Panc1 (cell line): ENCODE data around the gene PLD2. TPM values are rescaled to one million over a fixed set of nuclear protein-coding genes. Genes with fewer than 3 reads are reported as not detected.
"Not testable (repeated sequence)": the region's sequence is repeated elsewhere in the genome, so short reads cannot be mapped to it uniquely, and the experiment has no call there.

Experiments used
- ATAC-seq: fragments of 200-7000 bp; cut with Tn5 transposase; 2 replicates; pipeline ENCODE4 v1.9.1; 2020; ENCODE audit warnings: mild to moderate bottlenecking, moderate library complexity
- BruUV-seq: library from RNA; stranded (reverse); fragments of 400-500 nt; replicated peaks from 2 replicates; lab custom pipeline; 2021; lab: Mats Ljungman, UMichigan
- CTCF ChIA-PET: fragments of 300-600 bp; sonication (Branson Sonifier 250); formaldehyde crosslinking; loops from one replicate; lab custom pipeline; 2022; ENCODE audit warnings: antibody characterized with exemption; lab: Charles Lee
- POLR2A ChIA-PET: fragments of 300-600 bp; sonication (Branson Sonifier 250); formaldehyde crosslinking; loops from one replicate; lab custom pipeline; 2022; ENCODE audit warnings: antibody characterized with exemption; lab: Charles Lee
- DNase-seq: peaks from one replicate; pipeline ENCODE4 v3.0.0-alpha.2; 2010; ENCODE audit warnings: low read depth, low spot score
- H3K27ac ChIP-seq: 2 replicates; pipeline ENCODE4 v1.5.1; 2011; ENCODE audit warnings: mild to moderate bottlenecking, low read length, inconsistent platforms
- H3K27me3 ChIP-seq: fragments of 200-500 bp; sonication (Bioruptor generic); 2 replicates; pipeline ENCODE4 v1.6.0; 2014; ENCODE audit warnings: low read length, inconsistent platforms; ENCODE audit not compliant: control insufficient read depth, insufficient read depth
- H3K36me3 ChIP-seq: fragments of 200-500 bp; sonication (Bioruptor generic); 2 replicates; pipeline ENCODE4 v1.5.1; 2014; ENCODE audit warnings: inconsistent platforms, mild to moderate bottlenecking, low read length, moderate library complexity; ENCODE audit not compliant: control insufficient read depth, insufficient read depth
- H3K4me1 ChIP-seq: 2 replicates; pipeline ENCODE4 v1.5.1; 2011; ENCODE audit warnings: inconsistent platforms, mild to moderate bottlenecking, low read length, moderate library complexity; ENCODE audit not compliant: control insufficient read depth, insufficient read depth
- H3K4me3 ChIP-seq, 2 experiments: 2 replicates each; pipeline ENCODE4 v1.5.1; 2011 to 2012; ENCODE audit warnings: low read depth in 2 of 2, low read length in 2 of 2, mild to moderate bottlenecking in 2 of 2, inconsistent platforms in 1 of 2, moderate library complexity in 1 of 2
- H3K9me3 ChIP-seq: fragments of 200-500 bp; sonication (Bioruptor generic); 2 replicates; pipeline ENCODE4 v1.5.1; 2014; ENCODE audit warnings: low read depth, mild to moderate bottlenecking, inconsistent platforms, low read length, moderate library complexity; ENCODE audit not compliant: control insufficient read depth, insufficient read depth
- POLR2AphosphoS5 ChIP-seq: IDR thresholded peaks from 2 replicates; pipeline ENCODE4 v1.6.1; 2012; ENCODE audit warnings: mild to moderate bottlenecking, low read depth, low read length, moderate library complexity
- REST ChIP-seq, 2 experiments: IDR thresholded peaks; 2 replicates each; pipeline ENCODE4 v1.6.1; 2011 to 2012; ENCODE audit warnings: low read depth in 2 of 2, control low read depth in 1 of 2, low read length in 1 of 2, mild to moderate bottlenecking in 1 of 2, moderate library complexity in 1 of 2; ENCODE audit not compliant: insufficient read depth in 1 of 2
- SIN3A ChIP-seq: IDR thresholded peaks from 2 replicates; pipeline ENCODE4 v1.6.1; 2012; ENCODE audit warnings: low read depth, mild to moderate bottlenecking, low read length, moderate library complexity, borderline replicate concordance; ENCODE audit not compliant: insufficient read depth
- TCF7L2 ChIP-seq: IDR thresholded peaks from 2 replicates; pipeline ENCODE4 v1.6.1; 2011; ENCODE audit warnings: mild to moderate bottlenecking, low read depth, low read length, inconsistent platforms
- in situ Hi-C: cut with HindIII; loops from 2 replicates; pipeline ENCODE4 v1.10.0; 2016; ENCODE audit warnings: low sequenced_read_pairs, low pct_unique_long_range_greater_than_20kb
- intact Hi-C: fragments of 100-400 bp; cut with micrococcal nuclease; formaldehyde crosslinking; loops from one replicate; pipeline ENCODE4 v1.10.0; 2022; ENCODE audit not compliant: unreplicated experiment
- total RNA-seq: library from RNA; stranded (reverse); gene quantifications from one replicate; pipeline ENCODE4 v1.2.1, GENCODE V29; 2021; ENCODE audit not compliant: unreplicated experiment
- TF ChIP-seq, protein P1 (sequence below): fragments of 450-650 bp; IDR thresholded peaks from 2 replicates; pipeline ENCODE4 v1.5.1; 2017; ENCODE audit warnings: mild to moderate bottlenecking

The PLD2 gene
- total RNA-seq, 1 experiment from 2014 or later, result 40.2 TPM

- Histone ChIP-seq H3K4me3 (no peak overlapping the region), H3K27ac (no peak overlapping the region), H3K4me1 (no peaks in the 10 kb centered on the region), H3K36me3 (no peaks in the 10 kb centered on the region), H3K27me3 (no peaks in the 10 kb centered on the region), H3K9me3 (no peaks in the 10 kb centered on the region)
- ChIA-PET POLR2A (no interaction called here), CTCF (no interaction called here)
- TF ChIP-seq TCF7L2, result no peak
- BruUV-seq, result no TSS peak
- in situ Hi-C loops, result no loop called here
- DNase-seq (no peak), ATAC-seq (no peak)
- intact Hi-C loops, result no loop called here
Measured at GRCh38 chr17:4863321-4863720, 56.4 kb downstream of the PLD2 start.

GRCh38 chr17:4867535-4867934 lies 60.6 kb downstream of the PLD2 start:
- H3K4me1 ChIP-seq, H3K4me3 ChIP-seq, in situ Hi-C loops, ATAC-seq, BruUV-seq, CTCF ChIA-PET, H3K9me3 ChIP-seq, H3K27ac ChIP-seq, intact Hi-C loops, H3K27me3 ChIP-seq, H3K36me3 ChIP-seq, DNase-seq: not testable (repeated sequence)
- POLR2A ChIA-PET, result interaction anchor here (0.5 to 0.8 kb wide), 2 partner anchors 77 to 132 kb away, joined by 4 to 12 read pairs; no protein-coding TSS in a partner anchor

DNA sequence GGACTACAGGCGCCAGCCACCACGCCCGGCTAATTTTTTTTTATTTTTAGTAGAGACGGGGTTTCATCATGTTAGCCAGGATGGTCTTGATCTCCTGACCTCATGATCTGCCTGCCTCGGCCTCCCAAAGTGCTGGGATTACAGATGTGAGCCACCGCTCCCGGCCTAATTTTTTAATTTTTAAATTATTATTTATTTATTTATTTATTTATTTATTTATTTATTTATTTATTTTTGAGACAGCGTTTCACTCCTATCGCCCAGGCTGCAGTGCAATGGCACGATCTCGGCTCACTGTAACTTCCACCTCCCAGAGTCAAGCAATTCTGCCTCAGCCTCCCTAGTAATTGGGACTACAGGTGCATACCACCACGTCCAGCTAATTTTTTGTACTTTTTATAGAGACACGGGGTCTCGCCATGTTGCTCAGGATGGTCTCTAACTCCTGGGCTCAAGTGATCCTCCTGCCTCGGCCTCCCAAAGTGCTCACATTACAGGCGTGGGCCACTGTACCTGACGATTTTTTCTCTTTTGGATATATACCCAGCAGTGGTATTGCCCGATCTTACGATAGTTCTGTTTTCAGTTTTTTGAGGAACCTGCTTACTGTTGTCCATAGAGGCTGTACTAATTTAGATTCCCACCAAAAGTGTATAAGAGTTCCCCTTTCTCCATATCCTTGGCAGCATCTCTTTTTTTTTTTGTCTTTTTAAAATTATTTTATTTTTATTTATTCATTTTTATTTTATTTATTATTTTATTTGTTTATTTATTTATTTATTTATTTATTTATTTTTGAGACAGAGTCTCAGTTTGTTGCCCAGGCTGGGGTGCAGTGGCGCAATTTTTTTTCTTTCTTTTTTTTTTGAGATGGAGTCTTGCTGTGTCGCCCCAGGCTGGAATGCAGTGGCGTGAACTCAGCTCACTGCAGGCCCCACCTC lies 62.4 kb downstream of the PLD2 start:
- POLR2A ChIA-PET, result interaction anchor here (0.6 kb wide), 1 partner anchor 143 kb away, joined by 7 read pairs; no protein-coding TSS in a partner anchor
- H3K27me3 ChIP-seq, H3K4me1 ChIP-seq, H3K27ac ChIP-seq, intact Hi-C loops, ATAC-seq, H3K36me3 ChIP-seq, CTCF ChIA-PET, DNase-seq, H3K9me3 ChIP-seq, BruUV-seq, in situ Hi-C loops, H3K4me3 ChIP-seq: not testable (repeated sequence)

GRCh38 chr17:4870855-4871254 lies 63.9 kb downstream of the PLD2 start:
- intact Hi-C loops (no loop called here), in situ Hi-C loops (no loop called here)
- no peaks in the 10 kb centered on the region for H3K36me3 ChIP-seq
- CTCF ChIA-PET, result no interaction called here
- no peaks in the 10 kb centered on the region for H3K9me3 ChIP-seq
- H3K4me3 ChIP-seq, result no peak overlapping the region
- no peak for DNase-seq
- no peaks in the 10 kb centered on the region for H3K4me1 ChIP-seq
- POLR2A ChIA-PET, result no interaction called here
- H3K27ac ChIP-seq, result no peak overlapping the region
- ATAC-seq, result no peak
- no peaks in the 10 kb centered on the region for H3K27me3 ChIP-seq
- BruUV-seq, result no TSS peak
- TF ChIP-seq, protein P1, sequence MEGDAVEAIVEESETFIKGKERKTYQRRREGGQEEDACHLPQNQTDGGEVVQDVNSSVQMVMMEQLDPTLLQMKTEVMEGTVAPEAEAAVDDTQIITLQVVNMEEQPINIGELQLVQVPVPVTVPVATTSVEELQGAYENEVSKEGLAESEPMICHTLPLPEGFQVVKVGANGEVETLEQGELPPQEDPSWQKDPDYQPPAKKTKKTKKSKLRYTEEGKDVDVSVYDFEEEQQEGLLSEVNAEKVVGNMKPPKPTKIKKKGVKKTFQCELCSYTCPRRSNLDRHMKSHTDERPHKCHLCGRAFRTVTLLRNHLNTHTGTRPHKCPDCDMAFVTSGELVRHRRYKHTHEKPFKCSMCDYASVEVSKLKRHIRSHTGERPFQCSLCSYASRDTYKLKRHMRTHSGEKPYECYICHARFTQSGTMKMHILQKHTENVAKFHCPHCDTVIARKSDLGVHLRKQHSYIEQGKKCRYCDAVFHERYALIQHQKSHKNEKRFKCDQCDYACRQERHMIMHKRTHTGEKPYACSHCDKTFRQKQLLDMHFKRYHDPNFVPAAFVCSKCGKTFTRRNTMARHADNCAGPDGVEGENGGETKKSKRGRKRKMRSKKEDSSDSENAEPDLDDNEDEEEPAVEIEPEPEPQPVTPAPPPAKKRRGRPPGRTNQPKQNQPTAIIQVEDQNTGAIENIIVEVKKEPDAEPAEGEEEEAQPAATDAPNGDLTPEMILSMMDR, result no peak
- TF ChIP-seq POLR2AphosphoS5, result no peak
- no peak for TF ChIP-seq TCF7L2
- no peak for TF ChIP-seq REST (IDR thresholded peaks at IDR 0.05; ENCODE audit: insufficient read depth in 1 of 2, low read depth in 2 of 2, low read length in 1 of 2)
- no peak for TF ChIP-seq SIN3A
